AG09309 (cell line): ENCODE results near the gene OR1I1.
"Not testable (repeated sequence)": the region's sequence is repeated elsewhere in the genome, so short reads cannot be mapped to it uniquely, and the experiment has no call there.

Source experiments
- DNase-seq: peaks from one replicate; pipeline ENCODE4 v3.0.0-alpha.2; 2010; ENCODE audit warnings: low read depth
- H3K4me3 ChIP-seq: 2 replicates; pipeline ENCODE4 v1.5.1; 2011; ENCODE audit warnings: mild to moderate bottlenecking, low read depth, low read length, moderate library complexity; ENCODE audit not compliant: control insufficient read depth
- TF ChIP-seq, protein P1 (sequence below): IDR thresholded peaks from 2 replicates; pipeline ENCODE4 v1.5.1; 2011; ENCODE audit warnings: mild to moderate bottlenecking, low read depth, low read length, inconsistent platforms; ENCODE audit not compliant: insufficient read depth, control insufficient read depth; ENCODE audit errors: missing control alignments

Gene OR1I1

GRCh38 chr19:15047680-15048079, 34.3 kb upstream of the OR1I1 start:
- TF ChIP-seq, protein P1, sequence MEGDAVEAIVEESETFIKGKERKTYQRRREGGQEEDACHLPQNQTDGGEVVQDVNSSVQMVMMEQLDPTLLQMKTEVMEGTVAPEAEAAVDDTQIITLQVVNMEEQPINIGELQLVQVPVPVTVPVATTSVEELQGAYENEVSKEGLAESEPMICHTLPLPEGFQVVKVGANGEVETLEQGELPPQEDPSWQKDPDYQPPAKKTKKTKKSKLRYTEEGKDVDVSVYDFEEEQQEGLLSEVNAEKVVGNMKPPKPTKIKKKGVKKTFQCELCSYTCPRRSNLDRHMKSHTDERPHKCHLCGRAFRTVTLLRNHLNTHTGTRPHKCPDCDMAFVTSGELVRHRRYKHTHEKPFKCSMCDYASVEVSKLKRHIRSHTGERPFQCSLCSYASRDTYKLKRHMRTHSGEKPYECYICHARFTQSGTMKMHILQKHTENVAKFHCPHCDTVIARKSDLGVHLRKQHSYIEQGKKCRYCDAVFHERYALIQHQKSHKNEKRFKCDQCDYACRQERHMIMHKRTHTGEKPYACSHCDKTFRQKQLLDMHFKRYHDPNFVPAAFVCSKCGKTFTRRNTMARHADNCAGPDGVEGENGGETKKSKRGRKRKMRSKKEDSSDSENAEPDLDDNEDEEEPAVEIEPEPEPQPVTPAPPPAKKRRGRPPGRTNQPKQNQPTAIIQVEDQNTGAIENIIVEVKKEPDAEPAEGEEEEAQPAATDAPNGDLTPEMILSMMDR = no peak
- no peak for DNase-seq
- no peak overlapping the region for H3K4me3 ChIP-seq

- no peak for DNase-seq
- TF ChIP-seq, protein P1 = no peak
- H3K4me3 ChIP-seq = no peak overlapping the region
These were observed 33.9 kb upstream of the OR1I1 start for GRCh38 chr19:15048128-15048527.

GRCh38 chr19:15048885-15049541, 33.0 kb upstream of the OR1I1 start, which contains the start of gene CASP14:
Gene CASP14, plus strand, starts transcription at chr19:15049480. Its CDS starts 2,772 bp downstream, at chr19:15052252.
- no peak for DNase-seq
- H3K4me3 ChIP-seq = no peak within 1 kb of the TSS
- TF ChIP-seq, protein P1 = no peak

GRCh38 chr19:15050639-15051038, 31.4 kb upstream of the OR1I1 start:
- DNase-seq = no peak
- TF ChIP-seq, protein P1 = no peak
- no peak overlapping the region for H3K4me3 ChIP-seq

GRCh38 chr19:15062036-15062435, 20.0 kb upstream of the OR1I1 start:
- TF ChIP-seq, protein P1 = no peak

GRCh38 chr19:15070386-15070785, 11.6 kb upstream of the OR1I1 start:
- not testable (repeated sequence) for DNase-seq, H3K4me3 ChIP-seq

More at GRCh38 chr19:15062036-15062435, 20.0 kb upstream of the OR1I1 start:
- DNase-seq = no peak
- no peak overlapping the region for H3K4me3 ChIP-seq

DNA sequence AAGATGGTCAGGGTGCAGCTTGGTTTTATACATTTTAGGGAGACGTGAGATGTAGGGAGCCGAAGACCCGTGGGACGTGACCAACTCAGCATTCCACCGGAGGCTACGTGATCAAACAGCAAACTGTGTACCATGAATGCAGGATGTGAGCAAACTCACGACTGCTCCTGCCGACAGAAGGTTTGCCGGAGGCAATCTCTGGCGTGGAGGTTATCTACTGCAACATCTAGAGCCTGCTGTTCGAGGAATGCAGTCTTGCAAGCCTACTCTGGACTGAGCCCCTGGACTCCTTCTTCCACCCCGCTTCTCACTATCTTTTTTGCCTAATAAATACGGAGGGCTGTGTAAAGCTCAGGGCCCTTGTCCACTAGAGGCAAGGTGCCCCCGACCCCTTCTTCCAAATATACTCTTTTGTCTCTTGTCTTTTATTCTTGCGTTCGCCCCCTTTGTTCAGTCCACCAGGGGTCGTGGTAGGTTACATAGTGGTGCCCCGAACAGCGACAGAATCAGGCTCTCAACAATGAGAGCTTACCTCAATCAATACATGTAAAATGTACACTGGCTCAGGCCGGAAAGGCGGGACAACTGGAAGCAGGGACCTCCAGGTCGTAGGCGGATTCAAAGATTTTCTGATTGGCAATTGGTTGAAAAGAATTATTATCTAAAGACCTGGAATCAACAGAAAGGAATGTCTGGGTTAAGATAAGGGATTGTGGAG, 8.9 kb upstream of the OR1I1 start:
- H3K4me3 ChIP-seq = no peak overlapping the region
- TF ChIP-seq, protein P1 = no peak
- DNase-seq = no peak
